OCI-LY7 (cell line): ENCODE data around the gene ADGRL2.

Experiments used
- EZH2phosphoT487 ChIP-seq: fragments of 200-600 bp; sonication (generic); IDR thresholded peaks from 2 replicates; pipeline ENCODE4 v1.6.1; 2018; ENCODE audit warnings: low read depth, borderline replicate concordance, mild to moderate bottlenecking, mixed run types, antibody characterized with exemption, low read length, moderate library complexity, mixed read lengths
- TF ChIP-seq, protein P1 (sequence below): fragments of 200-600 bp; sonication (generic); conservative IDR thresholded peaks from 2 replicates; pipeline ENCODE4 v1.5.1; 2014; ENCODE audit warnings: mild to moderate bottlenecking, antibody characterized with exemption, low read length, moderate library complexity, mixed read lengths

DNA sequence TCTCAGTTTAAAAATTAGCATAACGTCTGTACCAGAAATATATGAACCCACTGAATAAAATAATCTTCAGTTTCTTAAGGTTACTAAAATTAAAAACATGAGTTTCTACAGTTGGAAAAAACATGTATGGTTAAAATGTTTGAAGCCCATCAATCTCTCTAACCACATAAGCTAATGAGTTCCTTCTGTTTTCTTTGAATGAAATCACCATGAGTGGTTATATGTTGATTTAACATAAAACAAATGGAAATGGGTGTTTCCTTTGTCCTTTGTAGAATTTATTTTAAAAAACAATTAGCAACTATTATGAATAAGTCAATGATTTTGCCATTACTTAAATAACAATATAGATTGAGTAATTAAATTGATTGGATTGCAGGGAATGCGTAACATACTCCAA, 3.0 kb upstream of the ADGRL2 start:
- TF ChIP-seq, protein P1, sequence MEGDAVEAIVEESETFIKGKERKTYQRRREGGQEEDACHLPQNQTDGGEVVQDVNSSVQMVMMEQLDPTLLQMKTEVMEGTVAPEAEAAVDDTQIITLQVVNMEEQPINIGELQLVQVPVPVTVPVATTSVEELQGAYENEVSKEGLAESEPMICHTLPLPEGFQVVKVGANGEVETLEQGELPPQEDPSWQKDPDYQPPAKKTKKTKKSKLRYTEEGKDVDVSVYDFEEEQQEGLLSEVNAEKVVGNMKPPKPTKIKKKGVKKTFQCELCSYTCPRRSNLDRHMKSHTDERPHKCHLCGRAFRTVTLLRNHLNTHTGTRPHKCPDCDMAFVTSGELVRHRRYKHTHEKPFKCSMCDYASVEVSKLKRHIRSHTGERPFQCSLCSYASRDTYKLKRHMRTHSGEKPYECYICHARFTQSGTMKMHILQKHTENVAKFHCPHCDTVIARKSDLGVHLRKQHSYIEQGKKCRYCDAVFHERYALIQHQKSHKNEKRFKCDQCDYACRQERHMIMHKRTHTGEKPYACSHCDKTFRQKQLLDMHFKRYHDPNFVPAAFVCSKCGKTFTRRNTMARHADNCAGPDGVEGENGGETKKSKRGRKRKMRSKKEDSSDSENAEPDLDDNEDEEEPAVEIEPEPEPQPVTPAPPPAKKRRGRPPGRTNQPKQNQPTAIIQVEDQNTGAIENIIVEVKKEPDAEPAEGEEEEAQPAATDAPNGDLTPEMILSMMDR = no peak
- no peak for TF ChIP-seq EZH2phosphoT487
